GM06990 (cell line): Measurements from ENCODE around the gene MYL5.

ENCODE experiments used
- DNase-seq: peaks from one replicate; pipeline ENCODE4 v3.0.0-alpha.2; 2011; ENCODE audit not compliant: insufficient read length; ENCODE audit errors: extremely low read depth
- H3K27me3 ChIP-seq: replicated peaks from 2 replicates; pipeline ENCODE4 v1.6.0; 2011; ENCODE audit warnings: low read length; ENCODE audit not compliant: control insufficient read depth, insufficient read depth
- H3K36me3 ChIP-seq: 2 replicates; pipeline ENCODE4 v1.5.1; 2011; ENCODE audit warnings: low read length; ENCODE audit not compliant: control insufficient read depth, insufficient read depth
- H3K4me3 ChIP-seq: replicated peaks from 2 replicates; pipeline ENCODE4 v1.5.1; 2011; ENCODE audit warnings: low read depth, mild to moderate bottlenecking, control low read depth, low read length
- TF ChIP-seq, protein P1 (sequence below): IDR thresholded peaks from 2 replicates; pipeline ENCODE4 v1.5.1; 2011; ENCODE audit warnings: low read length, control low read depth, mild to moderate bottlenecking, inconsistent platforms; ENCODE audit not compliant: insufficient read depth, poor library complexity, severe bottlenecking

Gene MYL5

DNA sequence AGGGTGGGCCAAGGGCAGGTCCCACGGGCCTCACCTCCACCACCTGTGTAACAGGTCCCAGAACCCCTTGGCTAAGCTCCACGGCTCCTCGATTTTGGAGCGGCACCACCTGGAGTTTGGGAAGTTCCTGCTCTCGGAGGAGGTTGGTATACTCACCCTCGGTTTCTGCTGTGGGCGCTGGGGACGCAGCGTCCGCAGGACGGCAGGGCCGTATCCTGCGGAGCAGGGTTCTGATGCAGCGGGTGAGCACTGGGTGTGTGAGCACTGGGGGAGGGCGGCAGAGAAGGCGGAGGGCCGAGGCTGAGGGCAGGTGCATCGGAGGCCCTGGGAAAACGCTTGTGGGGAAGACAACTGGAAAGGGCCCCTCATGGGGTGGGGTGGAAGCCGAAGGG is 11.3 kb upstream of the MYL5 start:
- Histone ChIP-seq H3K4me3 (no peak overlapping the region), H3K36me3 (no peaks in the 10 kb centered on the region), H3K27me3 (no peaks in the 10 kb centered on the region)
- TF ChIP-seq, protein P1, sequence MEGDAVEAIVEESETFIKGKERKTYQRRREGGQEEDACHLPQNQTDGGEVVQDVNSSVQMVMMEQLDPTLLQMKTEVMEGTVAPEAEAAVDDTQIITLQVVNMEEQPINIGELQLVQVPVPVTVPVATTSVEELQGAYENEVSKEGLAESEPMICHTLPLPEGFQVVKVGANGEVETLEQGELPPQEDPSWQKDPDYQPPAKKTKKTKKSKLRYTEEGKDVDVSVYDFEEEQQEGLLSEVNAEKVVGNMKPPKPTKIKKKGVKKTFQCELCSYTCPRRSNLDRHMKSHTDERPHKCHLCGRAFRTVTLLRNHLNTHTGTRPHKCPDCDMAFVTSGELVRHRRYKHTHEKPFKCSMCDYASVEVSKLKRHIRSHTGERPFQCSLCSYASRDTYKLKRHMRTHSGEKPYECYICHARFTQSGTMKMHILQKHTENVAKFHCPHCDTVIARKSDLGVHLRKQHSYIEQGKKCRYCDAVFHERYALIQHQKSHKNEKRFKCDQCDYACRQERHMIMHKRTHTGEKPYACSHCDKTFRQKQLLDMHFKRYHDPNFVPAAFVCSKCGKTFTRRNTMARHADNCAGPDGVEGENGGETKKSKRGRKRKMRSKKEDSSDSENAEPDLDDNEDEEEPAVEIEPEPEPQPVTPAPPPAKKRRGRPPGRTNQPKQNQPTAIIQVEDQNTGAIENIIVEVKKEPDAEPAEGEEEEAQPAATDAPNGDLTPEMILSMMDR: no peak
- no peak for DNase-seq

DNA sequence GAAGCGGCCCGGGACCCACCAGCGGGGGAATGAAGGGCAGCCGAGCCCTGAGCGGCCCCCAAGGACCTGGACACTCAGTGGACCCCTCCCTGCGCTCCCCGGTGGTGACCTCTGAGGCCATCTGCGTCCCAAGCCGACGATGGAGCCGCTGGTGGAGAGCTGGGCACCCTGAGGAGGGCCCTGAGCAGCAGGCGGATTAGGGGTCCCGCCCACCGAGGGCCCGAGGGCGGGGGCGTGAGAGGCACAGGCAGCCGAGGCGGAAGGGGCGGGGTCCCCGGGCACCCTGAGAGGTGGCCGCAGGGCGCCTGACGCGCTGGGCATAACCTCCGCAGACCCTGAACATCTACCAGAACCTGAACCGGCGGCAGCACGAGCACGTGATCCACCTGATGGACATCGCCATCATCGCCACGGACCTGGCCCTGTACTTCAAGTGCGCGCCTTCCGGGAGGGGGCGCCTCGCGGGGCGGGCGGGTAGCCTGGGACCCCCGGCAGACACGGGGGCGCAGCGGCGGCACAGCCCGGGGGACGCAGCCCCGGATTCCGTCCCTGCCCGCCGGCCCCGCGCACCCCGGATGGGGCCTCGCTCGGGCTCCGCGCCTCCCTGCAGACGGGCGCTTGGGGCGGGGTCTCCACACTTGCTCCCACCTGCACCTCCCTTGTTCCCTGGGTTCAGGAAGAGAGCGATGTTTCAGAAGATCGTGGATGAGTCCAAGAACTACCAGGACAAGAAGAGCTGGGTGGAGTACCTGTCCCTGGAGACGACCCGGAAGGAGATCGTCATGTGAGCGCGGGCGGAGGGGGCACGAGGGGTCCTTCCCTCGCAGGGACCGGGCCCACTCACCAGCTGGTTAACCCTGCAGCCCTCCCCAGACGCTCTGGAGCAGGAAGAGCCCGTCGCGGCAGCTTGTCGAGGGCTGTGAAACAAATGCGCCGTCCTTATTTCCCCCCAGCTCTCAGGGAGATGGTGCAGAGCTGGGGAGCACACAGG is 10.6 kb upstream of the MYL5 start:
- TF ChIP-seq, protein P1: no peak
- no peaks in the 10 kb centered on the region for H3K36me3 ChIP-seq
- peak; percentile 75 for DNase-seq
- H3K27me3 ChIP-seq: no peaks in the 10 kb centered on the region
- H3K4me3 ChIP-seq: peak overlapping the region; percentile 25

DNA sequence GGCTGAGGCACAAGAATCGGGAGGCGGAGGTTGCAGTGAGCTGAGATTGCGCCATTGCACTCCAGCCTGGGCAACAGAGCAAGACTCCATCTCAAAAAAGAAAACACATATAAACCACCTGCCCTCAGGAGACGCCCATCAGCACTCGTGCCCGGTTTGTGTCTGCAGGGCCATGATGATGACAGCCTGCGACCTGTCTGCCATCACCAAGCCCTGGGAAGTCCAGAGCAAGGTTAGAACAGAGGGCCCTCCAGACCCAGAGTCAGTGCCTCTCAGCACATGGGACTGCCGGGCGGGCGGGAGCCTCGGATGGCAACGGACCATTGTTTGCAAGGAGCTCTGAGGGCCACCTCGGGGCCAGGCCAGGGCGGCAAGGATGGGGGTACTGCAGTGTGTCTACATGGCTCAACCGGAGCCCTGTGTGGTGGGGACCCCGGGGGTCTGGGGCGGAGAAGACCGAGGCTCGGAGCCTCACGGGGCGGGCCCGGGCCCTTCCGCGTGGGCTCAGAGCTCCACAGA is 9.6 kb upstream of the MYL5 start:
- Histone ChIP-seq H3K27me3 (no peaks in the 10 kb centered on the region), H3K36me3 (no peaks in the 10 kb centered on the region), H3K4me3 (no peak overlapping the region)
- DNase-seq: no peak
- TF ChIP-seq, protein P1: no peak

DNA sequence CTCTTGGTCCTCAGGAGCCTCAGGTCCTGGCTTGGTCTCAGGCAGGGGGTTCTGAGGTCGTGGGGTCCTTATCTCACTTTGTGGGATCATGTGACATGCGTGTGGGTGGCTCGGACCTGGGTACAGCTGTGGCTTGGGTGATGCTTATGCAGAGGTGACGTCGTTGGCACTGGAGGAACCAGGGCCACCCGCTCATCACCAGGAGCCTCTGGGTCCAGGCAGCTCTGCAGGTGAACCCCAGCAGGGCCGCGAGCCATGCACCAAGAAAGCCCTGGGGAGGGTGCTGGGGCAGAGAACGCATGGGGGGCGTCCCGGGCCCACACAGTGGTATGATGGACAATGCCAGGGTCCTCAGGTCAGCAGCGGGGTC is 9.0 kb upstream of the MYL5 start:
- no peak overlapping the region for H3K4me3 ChIP-seq
- TF ChIP-seq, protein P1: no peak
- H3K36me3 ChIP-seq: no peaks in the 10 kb centered on the region
- H3K27me3 ChIP-seq: no peaks in the 10 kb centered on the region
- DNase-seq: no peak

DNA sequence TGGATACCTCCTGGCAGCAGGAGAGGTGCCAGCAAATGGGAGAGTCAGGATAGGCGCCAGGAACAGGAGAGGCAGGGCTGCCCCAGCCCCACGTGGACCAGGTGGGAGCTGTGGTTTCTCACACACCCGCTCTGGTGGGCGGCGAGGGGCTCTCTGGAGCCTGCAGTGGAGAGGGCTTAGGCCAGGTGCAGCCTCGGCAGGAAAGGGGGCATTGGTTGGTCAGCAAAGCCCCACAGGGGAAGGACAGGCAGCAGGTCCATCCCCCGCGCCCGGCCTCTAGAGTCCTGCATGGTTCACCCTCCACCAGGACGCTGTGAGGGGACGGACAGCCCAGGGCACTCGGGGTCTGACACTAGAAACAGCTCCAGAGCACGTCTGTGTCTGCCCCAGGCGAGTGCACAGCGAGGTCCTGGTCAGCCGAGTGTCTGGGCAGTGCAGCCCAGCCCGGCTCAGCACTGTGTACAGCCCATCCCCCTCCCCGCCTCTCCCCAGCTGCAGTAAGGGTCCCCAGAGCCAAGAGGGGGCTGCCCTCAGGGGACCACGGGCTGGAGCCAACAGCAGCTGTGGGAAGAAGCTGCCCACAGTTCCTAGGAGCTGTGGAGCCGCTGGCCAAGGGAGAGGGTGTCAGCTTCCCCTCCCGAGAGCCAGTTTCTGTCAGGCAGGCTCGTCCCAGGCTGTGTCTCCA is 8.4 kb upstream of the MYL5 start:
- no peak for DNase-seq
- no peaks in the 10 kb centered on the region for H3K27me3 ChIP-seq
- TF ChIP-seq, protein P1: no peak

More for the DNA sequence above, 8.4 kb upstream of the MYL5 start:
- Histone ChIP-seq H3K36me3 (no peaks in the 10 kb centered on the region), H3K4me3 (no peak overlapping the region)
